ENCODE results near the gene RGS14.

- TF ChIP-seq TSHZ2 (CRISPR knock-in tag; IDR thresholded peaks at IDR 0.05) (no peak), RARB (CRISPR knock-in tag; IDR thresholded peaks at IDR 0.05) (no peak), ARNTL (CRISPR knock-in tag; IDR thresholded peaks at IDR 0.05; ENCODE audit: borderline replicate concordance, low read depth) (no peak), ZNF8 (CRISPR knock-in tag; IDR thresholded peaks at IDR 0.05) (no peak), ZFP3 (CRISPR knock-in tag; IDR thresholded peaks at IDR 0.05) (no peak), CSRNP3 (CRISPR knock-in tag; IDR thresholded peaks at IDR 0.05) (no peak), TCF4 (CRISPR knock-in tag; IDR thresholded peaks at IDR 0.05; ENCODE audit: borderline replicate concordance) (no peak), ZC3H10 (CRISPR knock-in tag; IDR thresholded peaks at IDR 0.05) (no peak), ZFP30 (CRISPR knock-in tag; IDR thresholded peaks at IDR 0.05) (no peak), ESRRG (CRISPR knock-in tag; IDR thresholded peaks at IDR 0.05) (no peak), BACH2 (CRISPR knock-in tag; IDR thresholded peaks at IDR 0.05; ENCODE audit: borderline replicate concordance) (no peak), POU6F1 (CRISPR knock-in tag; IDR thresholded peaks at IDR 0.05; ENCODE audit: borderline replicate concordance, low read depth) (no peak)
- TF ChIP-seq, protein P1, sequence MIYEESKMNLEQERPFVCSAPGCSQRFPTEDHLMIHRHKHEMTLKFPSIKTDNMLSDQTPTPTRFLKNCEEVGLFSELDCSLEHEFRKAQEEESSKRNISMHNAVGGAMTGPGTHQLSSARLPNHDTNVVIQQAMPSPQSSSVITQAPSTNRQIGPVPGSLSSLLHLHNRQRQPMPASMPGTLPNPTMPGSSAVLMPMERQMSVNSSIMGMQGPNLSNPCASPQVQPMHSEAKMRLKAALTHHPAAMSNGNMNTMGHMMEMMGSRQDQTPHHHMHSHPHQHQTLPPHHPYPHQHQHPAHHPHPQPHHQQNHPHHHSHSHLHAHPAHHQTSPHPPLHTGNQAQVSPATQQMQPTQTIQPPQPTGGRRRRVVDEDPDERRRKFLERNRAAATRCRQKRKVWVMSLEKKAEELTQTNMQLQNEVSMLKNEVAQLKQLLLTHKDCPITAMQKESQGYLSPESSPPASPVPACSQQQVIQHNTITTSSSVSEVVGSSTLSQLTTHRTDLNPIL (CRISPR knock-in tag; IDR thresholded peaks at IDR 0.05; ENCODE audit: low read depth): no peak
- TF ChIP-seq, protein P2, sequence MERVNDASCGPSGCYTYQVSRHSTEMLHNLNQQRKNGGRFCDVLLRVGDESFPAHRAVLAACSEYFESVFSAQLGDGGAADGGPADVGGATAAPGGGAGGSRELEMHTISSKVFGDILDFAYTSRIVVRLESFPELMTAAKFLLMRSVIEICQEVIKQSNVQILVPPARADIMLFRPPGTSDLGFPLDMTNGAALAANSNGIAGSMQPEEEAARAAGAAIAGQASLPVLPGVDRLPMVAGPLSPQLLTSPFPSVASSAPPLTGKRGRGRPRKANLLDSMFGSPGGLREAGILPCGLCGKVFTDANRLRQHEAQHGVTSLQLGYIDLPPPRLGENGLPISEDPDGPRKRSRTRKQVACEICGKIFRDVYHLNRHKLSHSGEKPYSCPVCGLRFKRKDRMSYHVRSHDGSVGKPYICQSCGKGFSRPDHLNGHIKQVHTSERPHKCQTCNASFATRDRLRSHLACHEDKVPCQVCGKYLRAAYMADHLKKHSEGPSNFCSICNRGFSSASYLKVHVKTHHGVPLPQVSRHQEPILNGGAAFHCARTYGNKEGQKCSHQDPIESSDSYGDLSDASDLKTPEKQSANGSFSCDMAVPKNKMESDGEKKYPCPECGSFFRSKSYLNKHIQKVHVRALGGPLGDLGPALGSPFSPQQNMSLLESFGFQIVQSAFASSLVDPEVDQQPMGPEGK (CRISPR knock-in tag; IDR thresholded peaks at IDR 0.05; ENCODE audit: borderline replicate concordance): no peak
Observed at GRCh38 chr5:177412603-177413233, 55.0 kb downstream of the RGS14 start.
